Liver (tissue), 9 donors: Measurements from ENCODE around the gene COMMD3. TPM values are rescaled to one million over a fixed set of nuclear protein-coding genes. Genes with fewer than 3 reads are reported as not detected.

ENCODE experiments used
- DNase-seq: peaks from one replicate; pipeline ENCODE4 v3.0.0-alpha.2; 2017; ENCODE audit warnings: low spot score
- H3K27ac ChIP-seq, 2 donors: one replicate each; pipeline ENCODE4 v1.7.0; 2013; ENCODE audit warnings: inconsistent platforms in 2 of 2, low read length in 2 of 2, control low read depth in 1 of 2, low read depth in 1 of 2, mild to moderate bottlenecking in 1 of 2
- H3K27me3 ChIP-seq, 4 donors: one replicate each; pipeline versions ENCODE4 v1.6.1 to v1.7.0; 2013; ENCODE audit warnings: low read length in 3 of 4, inconsistent platforms in 1 of 4, mild to moderate bottlenecking in 1 of 4, moderate library complexity in 1 of 4; ENCODE audit not compliant: control insufficient read depth in 4 of 4, insufficient read depth in 4 of 4
- H3K36me3 ChIP-seq, 4 donors: one replicate each; pipeline versions ENCODE4 v1.6.1 to v1.7.0; 2013; ENCODE audit warnings: low read length in 3 of 4, mild to moderate bottlenecking in 3 of 4, low read depth in 1 of 4, moderate library complexity in 1 of 4; ENCODE audit not compliant: control insufficient read depth in 4 of 4, insufficient read depth in 3 of 4
- H3K4me1 ChIP-seq, 4 donors: one replicate each; pipeline versions ENCODE4 v1.6.1 to v1.7.0; 2013; ENCODE audit warnings: low read length in 3 of 4, mild to moderate bottlenecking in 3 of 4, moderate library complexity in 1 of 4; ENCODE audit not compliant: control insufficient read depth in 4 of 4, insufficient read depth in 4 of 4
- H3K4me3 ChIP-seq, 3 donors: one replicate each; pipeline versions ENCODE4 v1.6.1 to v1.7.0; 2013; ENCODE audit warnings: low read length in 3 of 3, control low read depth in 1 of 3, low read depth in 1 of 3, mild to moderate bottlenecking in 1 of 3
- H3K9ac ChIP-seq, 2 donors: one replicate each; pipeline ENCODE4 v1.7.0; 2013; ENCODE audit warnings: low read length in 2 of 2, mild to moderate bottlenecking in 2 of 2, moderate library complexity in 2 of 2, control low read depth in 1 of 2, low read depth in 1 of 2
- H3K9me3 ChIP-seq, 4 donors: one replicate each; pipeline versions ENCODE4 v1.6.1 to v1.7.0; 2013; ENCODE audit warnings: low read length in 3 of 4; ENCODE audit not compliant: control insufficient read depth in 4 of 4
- EGR1 ChIP-seq, 2 donors: IDR thresholded peaks; 2 replicates each; pipeline ENCODE4 v1.6.1; 2016 to 2018; ENCODE audit warnings: antibody characterized with exemption in 2 of 2, low read depth in 2 of 2
- FOXA1 ChIP-seq: IDR thresholded peaks from 2 replicates; pipeline ENCODE4 v1.6.1; 2016; ENCODE audit warnings: antibody characterized with exemption
- FOXA2 ChIP-seq: IDR thresholded peaks from 2 replicates; pipeline ENCODE4 v1.6.1; 2016; ENCODE audit warnings: antibody characterized with exemption
- GABPA ChIP-seq, 2 donors: IDR thresholded peaks in 1 of 2; conservative IDR thresholded peaks in 1 of 2; 2 replicates each; pipeline ENCODE4 v1.6.1; 2016; ENCODE audit warnings: antibody characterized with exemption in 2 of 2, mild to moderate bottlenecking in 1 of 2, moderate library complexity in 1 of 2
- HNF4A ChIP-seq, 2 donors: conservative IDR thresholded peaks; 2 replicates each; pipeline ENCODE4 v1.6.1; 2016; ENCODE audit warnings: antibody characterized with exemption in 2 of 2, mild to moderate bottlenecking in 2 of 2
- HNF4G ChIP-seq: IDR thresholded peaks from 2 replicates; pipeline ENCODE4 v1.6.1; 2016; ENCODE audit warnings: antibody characterized with exemption
- JUND ChIP-seq, 2 donors: IDR thresholded peaks; 2 replicates each; pipeline ENCODE4 v1.6.1; 2016; ENCODE audit warnings: antibody characterized with exemption in 2 of 2
- NR2F2 ChIP-seq: IDR thresholded peaks from 2 replicates; pipeline ENCODE4 v1.6.1; 2016; ENCODE audit warnings: antibody characterized with exemption
- RAD21 ChIP-seq, 2 donors: IDR thresholded peaks; 2 replicates each; pipeline ENCODE4 v1.6.1; 2016; ENCODE audit warnings: antibody characterized with exemption in 2 of 2, mild to moderate bottlenecking in 2 of 2
- RXRA ChIP-seq, 2 donors: IDR thresholded peaks; 2 replicates each; pipeline ENCODE4 v1.6.1; 2017 to 2018; ENCODE audit warnings: antibody characterized with exemption in 2 of 2, mild to moderate bottlenecking in 1 of 2
- SP1 ChIP-seq: IDR thresholded peaks from 2 replicates; pipeline ENCODE4 v1.6.1; 2018; ENCODE audit warnings: antibody characterized with exemption, mild to moderate bottlenecking
- TAF1 ChIP-seq: conservative IDR thresholded peaks from 2 replicates; pipeline ENCODE4 v1.6.1; 2016; ENCODE audit warnings: antibody characterized with exemption, mild to moderate bottlenecking
- WGBS: extraction: QIAGEN DNeasy Blood & Tissue Kit; methylation state at CpG from one replicate; pipeline ENCODE4 v1.1.7; 2013; 5-methylcytosine and 5-hydroxymethylcytosine counted together
- polyA plus RNA-seq, 2 donors: library from polyadenylated mRNA; stranded (reverse) in 1 of 2; unstranded in 1 of 2; fragments of 200-250 nt in 1 of 2; fragments of >200 nt in 1 of 2; fragmentation: Nextera tagmentation in 1 of 2; extraction: Ambion mirVana in 1 of 2; gene quantifications; one replicate each; pipeline versions ENCODE4 v1.2.1 to v1.2.3, GENCODE V29; 2013 to 2015
- total RNA-seq, 2 donors: library from RNA; depleted of rRNA; stranded (reverse); fragments of >200 nt; gene quantifications; one replicate each; pipeline ENCODE4 v1.2.3, GENCODE V29; 2014
- TF ChIP-seq, protein P1 (sequence below): IDR thresholded peaks from 2 replicates; pipeline ENCODE4 v1.6.1; 2016; ENCODE audit warnings: antibody characterized with exemption
- TF ChIP-seq, protein P2 (sequence below): IDR thresholded peaks from 2 replicates; pipeline ENCODE4 v1.6.1; 2016; ENCODE audit warnings: antibody characterized with exemption
- TF ChIP-seq, protein P3 (sequence below): IDR thresholded peaks from 2 replicates; pipeline ENCODE4 v1.6.1; 2016; ENCODE audit warnings: antibody characterized with exemption, mild to moderate bottlenecking
- TF ChIP-seq, protein P4 (sequence below): fragments of 150-350 bp; IDR thresholded peaks from 2 replicates; pipeline ENCODE4 v1.5.1; 2017; ENCODE audit warnings: improper control_type of control experiment, low read depth, low read length; ENCODE audit not compliant: missing input control
- TF ChIP-seq, protein P5 (sequence below): IDR thresholded peaks from 2 replicates; pipeline ENCODE4 v1.6.1; 2016; ENCODE audit warnings: antibody characterized with exemption
- donor health status: healthy.
- donor health status: healthy.
- donor health status: healthy.
- donor health status: healthy.
- donor health status: healthy.

The COMMD3 gene
- total and polyA plus RNA-seq, 4 donors, result 18.3 to 62.0 (median 25.8) TPM

DNA sequence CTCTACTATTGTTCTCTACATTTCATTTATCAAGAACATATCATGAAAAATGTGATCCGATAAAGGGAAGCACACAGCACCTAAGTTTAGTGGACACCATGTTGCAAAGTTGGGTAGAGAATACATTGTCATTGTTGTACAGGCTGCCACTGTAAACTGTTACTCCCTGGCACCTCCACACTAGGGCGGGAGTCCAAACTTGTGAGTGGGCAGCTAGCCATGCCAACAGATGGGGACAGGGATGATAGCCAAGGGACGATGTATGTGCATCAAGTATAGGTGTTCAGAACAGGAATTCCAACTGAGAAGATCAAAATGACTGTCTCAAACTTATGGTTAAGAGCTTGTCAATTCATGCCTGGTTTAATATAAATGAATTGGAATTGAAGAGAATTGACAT is 31.1 kb upstream of the COMMD3 start:
- H3K27me3 ChIP-seq, result no peaks in the 10 kb centered on the region
- H3K9me3 ChIP-seq, result no peaks in the 10 kb centered on the region
- H3K27ac ChIP-seq, result no peak overlapping the region
- no peaks in the 10 kb centered on the region for H3K4me1 ChIP-seq
- H3K36me3 ChIP-seq, result no peaks in the 10 kb centered on the region
- no peak overlapping the region for H3K9ac ChIP-seq
- no peak for DNase-seq
- TF ChIP-seq TAF1 (no peak), FOXA1 (no peak), GABPA (IDR thresholded peaks at IDR 0.05 in 1 of 2, conservative IDR thresholded peaks at IDR 0.05 in 1 of 2) (no peak), FOXA2 (no peak), HNF4A (conservative IDR thresholded peaks at IDR 0.05) (no peak), EGR1 (IDR thresholded peaks at IDR 0.05; ENCODE audit: low read depth in 2 of 2) (no peak), JUND (IDR thresholded peaks at IDR 0.05) (no peak), HNF4G (no peak), RXRA (IDR thresholded peaks at IDR 0.05) (no peak), SP1 (no peak), RAD21 (IDR thresholded peaks at IDR 0.05) (no peak), NR2F2 (no peak)
- TF ChIP-seq, protein P1, sequence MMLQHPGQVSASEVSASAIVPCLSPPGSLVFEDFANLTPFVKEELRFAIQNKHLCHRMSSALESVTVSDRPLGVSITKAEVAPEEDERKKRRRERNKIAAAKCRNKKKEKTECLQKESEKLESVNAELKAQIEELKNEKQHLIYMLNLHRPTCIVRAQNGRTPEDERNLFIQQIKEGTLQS, result no peak
- TF ChIP-seq, protein P2, sequence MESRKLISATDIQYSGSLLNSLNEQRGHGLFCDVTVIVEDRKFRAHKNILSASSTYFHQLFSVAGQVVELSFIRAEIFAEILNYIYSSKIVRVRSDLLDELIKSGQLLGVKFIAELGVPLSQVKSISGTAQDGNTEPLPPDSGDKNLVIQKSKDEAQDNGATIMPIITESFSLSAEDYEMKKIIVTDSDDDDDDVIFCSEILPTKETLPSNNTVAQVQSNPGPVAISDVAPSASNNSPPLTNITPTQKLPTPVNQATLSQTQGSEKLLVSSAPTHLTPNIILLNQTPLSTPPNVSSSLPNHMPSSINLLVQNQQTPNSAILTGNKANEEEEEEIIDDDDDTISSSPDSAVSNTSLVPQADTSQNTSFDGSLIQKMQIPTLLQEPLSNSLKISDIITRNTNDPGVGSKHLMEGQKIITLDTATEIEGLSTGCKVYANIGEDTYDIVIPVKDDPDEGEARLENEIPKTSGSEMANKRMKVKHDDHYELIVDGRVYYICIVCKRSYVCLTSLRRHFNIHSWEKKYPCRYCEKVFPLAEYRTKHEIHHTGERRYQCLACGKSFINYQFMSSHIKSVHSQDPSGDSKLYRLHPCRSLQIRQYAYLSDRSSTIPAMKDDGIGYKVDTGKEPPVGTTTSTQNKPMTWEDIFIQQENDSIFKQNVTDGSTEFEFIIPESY, result no peak
- TF ChIP-seq, protein P3, sequence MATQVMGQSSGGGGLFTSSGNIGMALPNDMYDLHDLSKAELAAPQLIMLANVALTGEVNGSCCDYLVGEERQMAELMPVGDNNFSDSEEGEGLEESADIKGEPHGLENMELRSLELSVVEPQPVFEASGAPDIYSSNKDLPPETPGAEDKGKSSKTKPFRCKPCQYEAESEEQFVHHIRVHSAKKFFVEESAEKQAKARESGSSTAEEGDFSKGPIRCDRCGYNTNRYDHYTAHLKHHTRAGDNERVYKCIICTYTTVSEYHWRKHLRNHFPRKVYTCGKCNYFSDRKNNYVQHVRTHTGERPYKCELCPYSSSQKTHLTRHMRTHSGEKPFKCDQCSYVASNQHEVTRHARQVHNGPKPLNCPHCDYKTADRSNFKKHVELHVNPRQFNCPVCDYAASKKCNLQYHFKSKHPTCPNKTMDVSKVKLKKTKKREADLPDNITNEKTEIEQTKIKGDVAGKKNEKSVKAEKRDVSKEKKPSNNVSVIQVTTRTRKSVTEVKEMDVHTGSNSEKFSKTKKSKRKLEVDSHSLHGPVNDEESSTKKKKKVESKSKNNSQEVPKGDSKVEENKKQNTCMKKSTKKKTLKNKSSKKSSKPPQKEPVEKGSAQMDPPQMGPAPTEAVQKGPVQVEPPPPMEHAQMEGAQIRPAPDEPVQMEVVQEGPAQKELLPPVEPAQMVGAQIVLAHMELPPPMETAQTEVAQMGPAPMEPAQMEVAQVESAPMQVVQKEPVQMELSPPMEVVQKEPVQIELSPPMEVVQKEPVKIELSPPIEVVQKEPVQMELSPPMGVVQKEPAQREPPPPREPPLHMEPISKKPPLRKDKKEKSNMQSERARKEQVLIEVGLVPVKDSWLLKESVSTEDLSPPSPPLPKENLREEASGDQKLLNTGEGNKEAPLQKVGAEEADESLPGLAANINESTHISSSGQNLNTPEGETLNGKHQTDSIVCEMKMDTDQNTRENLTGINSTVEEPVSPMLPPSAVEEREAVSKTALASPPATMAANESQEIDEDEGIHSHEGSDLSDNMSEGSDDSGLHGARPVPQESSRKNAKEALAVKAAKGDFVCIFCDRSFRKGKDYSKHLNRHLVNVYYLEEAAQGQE, result no peak
- TF ChIP-seq, protein P4, sequence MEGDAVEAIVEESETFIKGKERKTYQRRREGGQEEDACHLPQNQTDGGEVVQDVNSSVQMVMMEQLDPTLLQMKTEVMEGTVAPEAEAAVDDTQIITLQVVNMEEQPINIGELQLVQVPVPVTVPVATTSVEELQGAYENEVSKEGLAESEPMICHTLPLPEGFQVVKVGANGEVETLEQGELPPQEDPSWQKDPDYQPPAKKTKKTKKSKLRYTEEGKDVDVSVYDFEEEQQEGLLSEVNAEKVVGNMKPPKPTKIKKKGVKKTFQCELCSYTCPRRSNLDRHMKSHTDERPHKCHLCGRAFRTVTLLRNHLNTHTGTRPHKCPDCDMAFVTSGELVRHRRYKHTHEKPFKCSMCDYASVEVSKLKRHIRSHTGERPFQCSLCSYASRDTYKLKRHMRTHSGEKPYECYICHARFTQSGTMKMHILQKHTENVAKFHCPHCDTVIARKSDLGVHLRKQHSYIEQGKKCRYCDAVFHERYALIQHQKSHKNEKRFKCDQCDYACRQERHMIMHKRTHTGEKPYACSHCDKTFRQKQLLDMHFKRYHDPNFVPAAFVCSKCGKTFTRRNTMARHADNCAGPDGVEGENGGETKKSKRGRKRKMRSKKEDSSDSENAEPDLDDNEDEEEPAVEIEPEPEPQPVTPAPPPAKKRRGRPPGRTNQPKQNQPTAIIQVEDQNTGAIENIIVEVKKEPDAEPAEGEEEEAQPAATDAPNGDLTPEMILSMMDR, result no peak
- TF ChIP-seq, protein P5, sequence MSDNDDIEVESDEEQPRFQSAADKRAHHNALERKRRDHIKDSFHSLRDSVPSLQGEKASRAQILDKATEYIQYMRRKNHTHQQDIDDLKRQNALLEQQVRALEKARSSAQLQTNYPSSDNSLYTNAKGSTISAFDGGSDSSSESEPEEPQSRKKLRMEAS, result no peak
- WGBS, result 84% methylated on average over 3 of the region's 3 CpGs
- no peak overlapping the region for H3K4me3 ChIP-seq
